ENCODE measurements around the gene HEPACAM.

Gene HEPACAM

GRCh38 chr11:124953753-124954589 lies 18.1 kb upstream of the HEPACAM start, which contains the start of gene CCDC15:
Gene CCDC15 (plus strand): TSS chr11:124954202. CDS start chr11:124954733, 531 bp downstream.
- DNase-seq (ENCODE audit: low read depth), result peak; percentile 92
- H3K4me3 ChIP-seq (ENCODE audit: low read depth, low read length), result peak within 1 kb of the TSS; percentile 71
- in situ Hi-C loops (cut with HindIII; ENCODE audit: low sequenced_read_pairs), result loop anchor here (25.0 kb wide), 1 partner anchor 458 kb away; no protein-coding TSS in a partner anchor
- TF ChIP-seq CTCF (IDR thresholded peaks at IDR 0.05; ENCODE audit: low read depth, low read length, missing control alignments), result no peak

GRCh38 chr11:124951341-124951740 lies 15.5 kb upstream of the HEPACAM start:
- in situ Hi-C loops (cut with HindIII; ENCODE audit: low sequenced_read_pairs), result loop anchor here (25.0 kb wide), 1 partner anchor 461 kb away; no protein-coding TSS in a partner anchor
- no peak for TF ChIP-seq CTCF (IDR thresholded peaks at IDR 0.05; ENCODE audit: low read depth, low read length, missing control alignments)
- DNase-seq (ENCODE audit: low read depth), result no peak
- H3K4me3 ChIP-seq (ENCODE audit: low read depth, low read length), result no peak overlapping the region

- no peak overlapping the region for H3K4me3 ChIP-seq (ENCODE audit: low read depth, low read length)
- in situ Hi-C loops (cut with HindIII; ENCODE audit: low sequenced_read_pairs), result loop anchor here (25.0 kb wide), 1 partner anchor 462 kb away; no protein-coding TSS in a partner anchor
- no peak for DNase-seq (ENCODE audit: low read depth)
- TF ChIP-seq CTCF (IDR thresholded peaks at IDR 0.05; ENCODE audit: low read depth, low read length, missing control alignments), result no peak
Observed at GRCh38 chr11:124950601-124951330, 14.9 kb upstream of the HEPACAM start.

GRCh38 chr11:124946735-124947141 lies 10.9 kb upstream of the HEPACAM start:
- in situ Hi-C loops (cut with HindIII; ENCODE audit: low sequenced_read_pairs), result no loop called here
- no peak overlapping the region for H3K4me3 ChIP-seq (ENCODE audit: low read depth, low read length)
- no peak for DNase-seq (ENCODE audit: low read depth)
- no peak for TF ChIP-seq CTCF (IDR thresholded peaks at IDR 0.05; ENCODE audit: low read depth, low read length, missing control alignments)

- H3K4me3 ChIP-seq (ENCODE audit: low read depth, low read length), result no peak overlapping the region
- no peak for TF ChIP-seq CTCF (IDR thresholded peaks at IDR 0.05; ENCODE audit: low read depth, low read length, missing control alignments)
- in situ Hi-C loops (cut with HindIII; ENCODE audit: low sequenced_read_pairs), result no loop called here
- no peak for DNase-seq (ENCODE audit: low read depth)
Observed at GRCh38 chr11:124945826-124946225, 10.0 kb upstream of the HEPACAM start.

GRCh38 chr11:124944565-124944964 lies 8.7 kb upstream of the HEPACAM start:
- in situ Hi-C loops (cut with HindIII; ENCODE audit: low sequenced_read_pairs), result no loop called here
- no peak overlapping the region for H3K4me3 ChIP-seq (ENCODE audit: low read depth, low read length)
- DNase-seq (ENCODE audit: low read depth), result no peak
- TF ChIP-seq CTCF (IDR thresholded peaks at IDR 0.05; ENCODE audit: low read depth, low read length, missing control alignments), result no peak

Measured in astrocyte of the cerebellum (primary cell).